ENCODE measurements around the gene LRRK1. TPM values are rescaled to one million over a fixed set of nuclear protein-coding genes. Genes with fewer than 3 reads are reported as not detected.

The LRRK1 gene
- total RNA-seq, 6 experiments from 2014 or later = 0.93 to 3.6 (median 2.5) TPM

- no peak for TF ChIP-seq CTCF (IDR thresholded peaks at IDR 0.05)
- TF ChIP-seq POLR2A (IDR thresholded peaks at IDR 0.05) = no peak
- H3K4me1 ChIP-seq = peaks cover 0 to 10% (median 5%) of the 10 kb centered on the region in 4 donors
- no peak overlapping the region for H3K4me3 ChIP-seq
- intact Hi-C loops (cut with DNase I) = loop anchor here in 1 of 2 donors (10.0 kb wide), 1 partner anchor 79 kb away; no protein-coding TSS in a partner anchor
- WGBS (ENCODE audit: insufficient coverage, low coverage, low lambda C conversion rate, missing lambda C conversion rate) = 48% methylated on average over 3 of the region's 4 CpGs
- H3K36me3 ChIP-seq = no peaks in the 10 kb centered on the region
- no peak overlapping the region for H3K27ac ChIP-seq
- no peaks in the 10 kb centered on the region for H3K27me3 ChIP-seq
- DNase-seq = no peak
- no peak for ATAC-seq
- H3K9me3 ChIP-seq = no peaks in the 10 kb centered on the region
These were observed 84.5 kb downstream of the LRRK1 start for GRCh38 chr15:101003706-101004105.

- Histone ChIP-seq H3K27ac (no peak overlapping the region), H3K36me3 (no peaks in the 10 kb centered on the region), H3K27me3 (no peaks in the 10 kb centered on the region), H3K4me3 (no peak overlapping the region), H3K4me1 (peaks cover 0 to 10% (median 5%) of the 10 kb centered on the region in 4 donors), H3K9me3 (no peaks in the 10 kb centered on the region)
- ATAC-seq (no peak), DNase-seq (no peak)
- intact Hi-C loops (cut with DNase I) = loop anchor here in 1 of 2 donors (10.0 kb wide), 1 partner anchor 80 kb away; no protein-coding TSS in a partner anchor
- 100% methylated on average over 1 of the region's 4 CpGs for WGBS (ENCODE audit: insufficient coverage, low coverage, low lambda C conversion rate, missing lambda C conversion rate)
- TF ChIP-seq CTCF (IDR thresholded peaks at IDR 0.05) (no peak), POLR2A (IDR thresholded peaks at IDR 0.05) (no peak)
These were observed 85.3 kb downstream of the LRRK1 start for GRCh38 chr15:101004500-101004899.

- TF ChIP-seq POLR2A (IDR thresholded peaks at IDR 0.05) (no peak), CTCF (IDR thresholded peaks at IDR 0.05) (no peak)
- Histone ChIP-seq H3K9me3 (no peaks in the 10 kb centered on the region), H3K27ac (no peak overlapping the region), H3K36me3 (no peaks in the 10 kb centered on the region), H3K27me3 (no peaks in the 10 kb centered on the region), H3K4me3 (no peak overlapping the region), H3K4me1 (peaks cover 0 to 10% (median 5%) of the 10 kb centered on the region in 4 donors)
- WGBS (ENCODE audit: insufficient coverage, low coverage, low lambda C conversion rate, missing lambda C conversion rate) = 84% methylated on average over 10 of the region's 10 CpGs
- DNase-seq (no peak), ATAC-seq (no peak)
- intact Hi-C loops (cut with DNase I) = loop anchor here (5.0 to 10.0 kb wide), 2 partner anchors 80 to 88 kb away; partner anchors contain the start of gene LRRK1 (in 1 of the 2)
These were observed 86.0 kb downstream of the LRRK1 start for GRCh38 chr15:101004986-101005747.

DNA sequence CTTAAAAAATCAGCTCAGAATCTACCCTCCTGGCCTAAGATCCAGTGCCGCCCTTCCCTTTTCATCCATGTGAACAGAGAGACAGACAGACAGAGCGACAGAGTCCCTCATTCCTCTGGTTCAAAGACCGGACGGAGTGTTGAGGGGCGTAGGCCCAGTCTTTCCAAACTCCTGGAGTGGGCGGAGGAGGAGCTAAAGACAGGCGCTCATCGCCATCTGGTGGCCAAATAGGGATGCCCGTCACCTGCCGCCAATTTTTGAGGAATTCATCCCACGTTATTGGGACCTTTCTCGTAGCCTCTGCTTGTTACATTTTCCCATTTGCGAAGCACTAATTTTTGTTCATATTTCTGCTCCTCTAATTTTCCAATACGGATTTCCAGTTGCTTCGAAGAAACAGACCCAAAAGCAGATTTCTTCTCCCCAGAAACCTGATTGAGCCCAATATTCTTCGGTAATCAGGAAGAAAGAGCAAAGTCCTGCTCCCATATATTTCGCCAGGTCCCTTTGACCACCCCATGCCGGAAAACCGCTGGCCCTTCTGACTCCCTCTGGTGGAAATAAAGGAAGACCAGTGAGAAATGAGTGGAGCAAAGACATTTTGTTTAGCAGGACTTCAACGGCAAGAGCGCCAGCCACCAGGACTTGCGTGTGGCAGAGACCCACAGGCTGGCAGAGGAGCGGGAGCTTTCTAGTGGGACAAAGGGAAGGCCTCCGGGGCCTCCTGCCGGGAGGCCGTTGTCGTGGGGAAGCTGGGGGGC, 88.0 kb downstream of the LRRK1 start:
- Histone ChIP-seq H3K36me3 (no peaks in the 10 kb centered on the region), H3K9me3 (no peaks in the 10 kb centered on the region), H3K4me3 (no peak overlapping the region), H3K27ac (no peak overlapping the region), H3K27me3 (no peaks in the 10 kb centered on the region), H3K4me1 (peaks cover 0 to 10% (median 5%) of the 10 kb centered on the region in 4 donors)
- TF ChIP-seq CTCF (IDR thresholded peaks at IDR 0.05) (peak; percentile 79 to 92 (median 89)), POLR2A (IDR thresholded peaks at IDR 0.05) (no peak)
- ATAC-seq = peak; percentile 75 to 81 (median 80)
- peak; percentile 77 to 80 (median 78) for DNase-seq
- intact Hi-C loops (cut with DNase I) = loop anchor here (5.0 to 10.0 kb wide), 2 partner anchors 82 to 90 kb away; partner anchors contain the start of gene LRRK1 (in 1 of the 2)
- WGBS (ENCODE audit: insufficient coverage, low coverage, low lambda C conversion rate, missing lambda C conversion rate) = 20% methylated on average over 23 of the region's 27 CpGs
